Thyroid gland (tissue), 4 donors: Measurements from ENCODE around the gene SNED1.

Source experiments
- POLR2A ChIP-seq, 2 donors: fragments of 450-650 bp; IDR thresholded peaks; one replicate each; pipeline ENCODE4 v1.6.1; 2017; ENCODE audit warnings: antibody characterized with exemption in 2 of 2, mild to moderate bottlenecking in 2 of 2, moderate library complexity in 1 of 2
- TF ChIP-seq, protein P1 (sequence below), 6 experiments: fragments of 200-600 bp in 3 of 6; fragments of 450-650 bp in 3 of 6; sonication (generic) in 3 of 6; IDR thresholded peaks; one replicate each; pipeline ENCODE4 v1.5.1; 2016 to 2019; ENCODE audit warnings: antibody characterized with exemption in 6 of 6, mild to moderate bottlenecking in 2 of 6, inconsistent platforms in 1 of 6, moderate library complexity in 1 of 6

DNA sequence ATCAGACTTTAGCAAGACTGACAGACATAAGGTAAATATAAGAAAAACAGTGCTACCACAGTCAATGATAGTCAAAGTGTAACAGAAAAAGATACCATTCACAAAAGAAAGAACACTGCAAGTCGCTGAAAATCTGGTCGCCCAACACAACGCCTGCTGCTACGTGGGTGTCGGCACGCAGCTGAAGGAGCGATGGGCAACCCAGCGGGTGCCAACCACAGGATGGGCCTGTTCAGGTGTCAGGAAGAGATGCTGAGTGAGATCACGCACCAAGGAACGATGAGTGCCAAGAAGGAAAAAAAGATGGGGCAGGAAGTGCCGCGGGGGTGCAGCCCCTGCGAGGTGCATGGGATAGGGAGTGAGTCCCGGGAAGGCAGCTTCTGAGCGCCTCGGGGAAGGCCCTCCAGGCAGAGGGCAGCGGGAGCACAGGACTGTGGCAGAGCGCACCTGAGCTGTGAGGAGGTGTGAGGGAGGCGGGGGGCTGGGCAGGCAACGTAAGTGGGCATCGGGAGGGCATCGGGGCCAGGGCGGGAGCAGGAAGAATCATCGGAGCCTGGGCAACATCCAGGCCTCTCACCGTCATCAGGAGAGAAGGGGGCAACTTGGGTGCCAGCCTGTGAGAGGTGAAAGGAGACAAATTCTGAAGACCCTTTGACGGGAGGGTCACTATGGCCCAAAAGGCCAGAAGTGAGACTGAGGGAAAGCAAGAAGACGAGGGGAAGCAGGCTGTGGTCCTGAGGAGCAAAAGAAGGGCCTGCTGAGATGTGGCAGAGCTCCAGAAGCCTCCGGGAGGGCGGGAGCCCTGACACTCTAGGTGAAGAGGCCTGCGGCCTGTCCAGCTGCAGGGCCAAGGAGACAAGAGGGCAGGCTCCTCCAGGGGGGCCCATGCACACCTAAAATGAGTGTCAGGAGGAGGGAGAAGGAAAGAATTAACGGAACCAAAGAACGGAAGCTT, 118.5 kb downstream of the SNED1 start:
- TF ChIP-seq, protein P1, sequence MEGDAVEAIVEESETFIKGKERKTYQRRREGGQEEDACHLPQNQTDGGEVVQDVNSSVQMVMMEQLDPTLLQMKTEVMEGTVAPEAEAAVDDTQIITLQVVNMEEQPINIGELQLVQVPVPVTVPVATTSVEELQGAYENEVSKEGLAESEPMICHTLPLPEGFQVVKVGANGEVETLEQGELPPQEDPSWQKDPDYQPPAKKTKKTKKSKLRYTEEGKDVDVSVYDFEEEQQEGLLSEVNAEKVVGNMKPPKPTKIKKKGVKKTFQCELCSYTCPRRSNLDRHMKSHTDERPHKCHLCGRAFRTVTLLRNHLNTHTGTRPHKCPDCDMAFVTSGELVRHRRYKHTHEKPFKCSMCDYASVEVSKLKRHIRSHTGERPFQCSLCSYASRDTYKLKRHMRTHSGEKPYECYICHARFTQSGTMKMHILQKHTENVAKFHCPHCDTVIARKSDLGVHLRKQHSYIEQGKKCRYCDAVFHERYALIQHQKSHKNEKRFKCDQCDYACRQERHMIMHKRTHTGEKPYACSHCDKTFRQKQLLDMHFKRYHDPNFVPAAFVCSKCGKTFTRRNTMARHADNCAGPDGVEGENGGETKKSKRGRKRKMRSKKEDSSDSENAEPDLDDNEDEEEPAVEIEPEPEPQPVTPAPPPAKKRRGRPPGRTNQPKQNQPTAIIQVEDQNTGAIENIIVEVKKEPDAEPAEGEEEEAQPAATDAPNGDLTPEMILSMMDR (IDR thresholded peaks at IDR 0.05): no peak
- TF ChIP-seq POLR2A (IDR thresholded peaks at IDR 0.05): no peak
